OCI-LY7 (cell line): ENCODE measurements around the gene CDKAL1. TPM values are rescaled to one million over a fixed set of nuclear protein-coding genes. Genes with fewer than 3 reads are reported as not detected.

Source experiments
- BruUV-seq: library from RNA; stranded (reverse); fragments of 400-500 nt; replicated peaks from 2 replicates; lab custom pipeline; 2021; lab: Mats Ljungman, UMichigan
- CTCF ChIA-PET: fragments of 300-600 bp; sonication (Branson Sonifier 250); formaldehyde crosslinking; loops from one replicate; lab custom pipeline; 2022; ENCODE audit warnings: antibody characterized with exemption; ENCODE audit not compliant: unreplicated experiment; lab: Charles Lee
- POLR2A ChIA-PET: fragments of 300-600 bp; sonication (Branson Sonifier 250); formaldehyde crosslinking; loops from one replicate; lab custom pipeline; 2022; ENCODE audit warnings: antibody characterized with exemption; lab: Charles Lee
- DNase-seq: peaks from one replicate; pipeline ENCODE4 v3.0.0-alpha.2; 2015; ENCODE audit warnings: low spot score
- H2AFZ ChIP-seq: fragments of 200-600 bp; sonication (generic), shearing (Covaris generic); 2 replicates; pipeline ENCODE4 v1.6.1; 2014; ENCODE audit warnings: mild to moderate bottlenecking, antibody characterized with exemption, low read length, moderate library complexity
- H3K27ac ChIP-seq: fragments of 200-600 bp; sonication (generic); 2 replicates; pipeline ENCODE4 v1.5.1; 2014; ENCODE audit warnings: mixed run types, low read depth, mild to moderate bottlenecking, moderate library complexity, low read length, inconsistent platforms; ENCODE audit not compliant: poor library complexity, severe bottlenecking
- H3K36me3 ChIP-seq: fragments of 200-600 bp; sonication (generic); 2 replicates; pipeline ENCODE4 v1.6.1; 2014; ENCODE audit warnings: mild to moderate bottlenecking, antibody characterized with exemption, low read length, moderate library complexity, mixed read lengths; ENCODE audit not compliant: insufficient read depth
- H3K4me1 ChIP-seq: fragments of 200-600 bp; sonication (generic); 2 replicates; pipeline ENCODE4 v1.5.1; 2014; ENCODE audit warnings: mild to moderate bottlenecking, low read length; ENCODE audit not compliant: insufficient read depth, poor library complexity, severe bottlenecking
- H3K4me2 ChIP-seq: fragments of 200-600 bp; sonication (generic); 2 replicates; pipeline ENCODE4 v1.6.1; 2014; ENCODE audit warnings: mild to moderate bottlenecking, low read length
- H3K4me3 ChIP-seq: fragments of 200-600 bp; sonication (generic); 2 replicates; pipeline ENCODE4 v1.5.1; 2014; ENCODE audit warnings: mild to moderate bottlenecking, low read depth, low read length; ENCODE audit not compliant: poor library complexity, severe bottlenecking
- H3K79me2 ChIP-seq: fragments of 200-600 bp; sonication (generic); 2 replicates; pipeline ENCODE4 v1.6.1; 2016; ENCODE audit warnings: low read depth, mild to moderate bottlenecking, low read length, moderate library complexity, mixed read lengths; ENCODE audit not compliant: insufficient read depth
- H3K9me2 ChIP-seq: fragments of 200-600 bp; sonication (generic); 2 replicates; pipeline ENCODE4 v1.6.1; 2016; ENCODE audit warnings: mild to moderate bottlenecking, low read length, mixed read lengths; ENCODE audit not compliant: insufficient read depth
- H3K9me3 ChIP-seq: fragments of 200-600 bp; sonication (generic); 2 replicates; pipeline ENCODE4 v1.6.1; 2014; ENCODE audit warnings: mild to moderate bottlenecking, mixed run types, low read length, mixed read lengths
- H4K20me1 ChIP-seq: fragments of 200-600 bp; sonication (generic); 2 replicates; pipeline ENCODE4 v1.6.1; 2014; ENCODE audit warnings: mild to moderate bottlenecking, antibody characterized with exemption, low read length, moderate library complexity, mixed read lengths; ENCODE audit not compliant: insufficient read depth
- EZH2phosphoT487 ChIP-seq: fragments of 200-600 bp; sonication (generic); IDR thresholded peaks from 2 replicates; pipeline ENCODE4 v1.6.1; 2018; ENCODE audit warnings: low read depth, borderline replicate concordance, mild to moderate bottlenecking, mixed run types, antibody characterized with exemption, low read length, moderate library complexity, mixed read lengths
- intact Hi-C: fragments of 100-400 bp; cut with micrococcal nuclease; formaldehyde crosslinking; loops from one replicate; pipeline ENCODE4 v1.10.0; 2022; ENCODE audit not compliant: unreplicated experiment
- total RNA-seq, 2 experiments: library from RNA; depleted of rRNA in 1 of 2; stranded (reverse); fragments of >200 nt in 1 of 2; shearing (Covaris generic) in 1 of 2; gene quantifications; 2 replicates each; pipeline ENCODE4 v1.2.3, GENCODE V29; 2014 to 2022
- TF ChIP-seq, protein P1 (sequence below): fragments of 200-600 bp; sonication (generic); conservative IDR thresholded peaks from 2 replicates; pipeline ENCODE4 v1.5.1; 2014; ENCODE audit warnings: mild to moderate bottlenecking, antibody characterized with exemption, low read length, moderate library complexity, mixed read lengths

Gene CDKAL1
- total RNA-seq, 2 experiments from 2014 or later: 19.9 to 21.1 TPM

DNA sequence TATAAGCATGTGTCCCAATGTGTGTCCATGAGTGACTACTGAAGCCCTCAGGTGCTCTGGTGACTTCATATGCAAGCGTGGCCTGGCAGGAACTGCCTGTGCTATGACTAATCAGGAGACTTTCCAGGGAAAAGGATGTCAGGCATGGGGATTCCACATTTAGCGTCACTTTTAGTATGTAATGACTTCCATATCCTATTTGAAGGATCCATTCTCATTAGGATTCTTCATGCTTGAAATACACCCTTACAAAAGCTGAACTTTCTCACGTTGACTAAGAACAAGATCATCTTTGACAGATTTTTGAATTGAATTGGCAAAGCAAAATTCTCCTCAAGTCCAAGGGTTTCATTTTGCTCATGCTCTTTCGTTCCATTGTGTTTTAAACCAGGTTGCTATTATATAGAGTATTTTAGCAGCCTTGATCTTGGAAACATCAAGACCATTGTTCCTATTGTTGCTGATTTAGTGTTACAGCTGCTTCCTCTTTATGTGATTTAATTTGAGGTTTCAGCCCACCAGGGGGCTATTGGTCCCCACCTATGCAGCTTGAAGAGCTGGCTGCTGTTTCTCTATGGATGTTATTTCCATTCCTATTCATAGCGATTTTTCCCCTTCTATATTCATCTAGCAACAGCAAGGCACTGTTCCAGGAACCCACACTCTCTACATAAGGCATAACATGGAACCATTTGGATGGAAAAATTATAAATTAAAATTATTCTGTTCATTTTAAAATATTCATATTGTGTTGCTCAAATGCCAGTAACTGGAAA is 418.6 kb downstream of the CDKAL1 start:
- Histone ChIP-seq H2AFZ (no peak overlapping the region), H3K4me2 (no peak overlapping the region), H3K9me2 (no peaks in the 10 kb centered on the region), H3K27ac (no peak overlapping the region), H3K9me3 (no peaks in the 10 kb centered on the region), H3K4me3 (no peak overlapping the region), H3K79me2 (no peaks in the 10 kb centered on the region), H3K4me1 (no peaks in the 10 kb centered on the region), H3K36me3 (no peaks in the 10 kb centered on the region), H4K20me1 (no peaks in the 10 kb centered on the region)
- BruUV-seq: no TSS peak
- TF ChIP-seq EZH2phosphoT487: no peak
- TF ChIP-seq, protein P1, sequence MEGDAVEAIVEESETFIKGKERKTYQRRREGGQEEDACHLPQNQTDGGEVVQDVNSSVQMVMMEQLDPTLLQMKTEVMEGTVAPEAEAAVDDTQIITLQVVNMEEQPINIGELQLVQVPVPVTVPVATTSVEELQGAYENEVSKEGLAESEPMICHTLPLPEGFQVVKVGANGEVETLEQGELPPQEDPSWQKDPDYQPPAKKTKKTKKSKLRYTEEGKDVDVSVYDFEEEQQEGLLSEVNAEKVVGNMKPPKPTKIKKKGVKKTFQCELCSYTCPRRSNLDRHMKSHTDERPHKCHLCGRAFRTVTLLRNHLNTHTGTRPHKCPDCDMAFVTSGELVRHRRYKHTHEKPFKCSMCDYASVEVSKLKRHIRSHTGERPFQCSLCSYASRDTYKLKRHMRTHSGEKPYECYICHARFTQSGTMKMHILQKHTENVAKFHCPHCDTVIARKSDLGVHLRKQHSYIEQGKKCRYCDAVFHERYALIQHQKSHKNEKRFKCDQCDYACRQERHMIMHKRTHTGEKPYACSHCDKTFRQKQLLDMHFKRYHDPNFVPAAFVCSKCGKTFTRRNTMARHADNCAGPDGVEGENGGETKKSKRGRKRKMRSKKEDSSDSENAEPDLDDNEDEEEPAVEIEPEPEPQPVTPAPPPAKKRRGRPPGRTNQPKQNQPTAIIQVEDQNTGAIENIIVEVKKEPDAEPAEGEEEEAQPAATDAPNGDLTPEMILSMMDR: no peak
- no peak for DNase-seq
- intact Hi-C loops: no loop called here
- ChIA-PET POLR2A (interaction anchor here (0.5 kb wide), 2 partner anchors 105 to 497 kb away, joined by 3 to 4 read pairs; no protein-coding TSS in a partner anchor), CTCF (no interaction called here)

DNA sequence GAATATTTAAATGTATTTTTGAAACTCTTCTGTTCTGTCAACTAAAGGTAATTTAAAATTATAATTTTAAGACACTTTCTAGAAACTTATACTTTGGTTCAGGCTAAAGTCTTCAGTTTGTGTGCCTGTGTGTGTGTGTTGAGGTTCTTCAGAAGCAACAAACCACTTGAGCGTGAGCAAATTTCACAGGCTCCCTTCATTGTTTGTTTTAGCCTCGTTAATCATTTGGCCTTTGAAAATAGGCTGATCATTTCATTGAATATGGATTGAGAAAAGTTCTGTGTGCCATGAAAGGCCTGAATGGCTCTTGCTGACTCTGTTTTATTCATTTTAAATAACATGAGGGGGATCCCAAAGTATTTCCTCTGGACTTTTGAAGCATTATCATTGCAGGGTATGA is 420.1 kb downstream of the CDKAL1 start:
- no peak overlapping the region for H2AFZ ChIP-seq
- DNase-seq: no peak
- no peak overlapping the region for H3K4me2 ChIP-seq
- ChIA-PET POLR2A (interaction anchor here (0.7 kb wide), 1 partner anchor 8 kb away, joined by 4 read pairs; no protein-coding TSS in a partner anchor), CTCF (no interaction called here)
- no peaks in the 10 kb centered on the region for H3K9me3 ChIP-seq
- H4K20me1 ChIP-seq: no peaks in the 10 kb centered on the region
- H3K4me3 ChIP-seq: no peak overlapping the region
- no peaks in the 10 kb centered on the region for H3K79me2 ChIP-seq
- H3K36me3 ChIP-seq: no peaks in the 10 kb centered on the region
- no peaks in the 10 kb centered on the region for H3K4me1 ChIP-seq
- intact Hi-C loops: no loop called here
- TF ChIP-seq, protein P1: no peak
- no peak for TF ChIP-seq EZH2phosphoT487
- no peak overlapping the region for H3K27ac ChIP-seq
- BruUV-seq: no TSS peak
- no peaks in the 10 kb centered on the region for H3K9me2 ChIP-seq

DNA sequence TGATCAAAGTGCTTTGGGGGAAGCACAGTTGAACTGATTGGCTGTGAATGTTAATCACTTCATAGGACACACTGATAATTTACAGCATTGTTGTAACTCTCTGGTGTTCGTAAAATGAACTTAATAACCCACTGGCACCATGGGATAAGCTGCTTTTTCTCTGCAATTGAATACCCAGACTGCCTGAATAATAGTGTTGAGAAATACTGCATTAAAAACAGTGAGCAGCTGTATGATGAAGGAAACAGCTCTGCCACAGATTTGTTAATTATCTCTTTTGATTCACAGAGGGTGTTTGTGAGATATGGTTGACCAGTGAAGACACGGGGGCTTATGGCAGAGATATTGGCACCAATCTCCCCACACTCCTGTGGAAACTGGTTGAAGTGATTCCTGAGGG is 420.9 kb downstream of the CDKAL1 start:
- no peak overlapping the region for H3K27ac ChIP-seq
- TF ChIP-seq EZH2phosphoT487: no peak
- TF ChIP-seq, protein P1: no peak
- no peaks in the 10 kb centered on the region for H3K9me2 ChIP-seq
- H2AFZ ChIP-seq: no peak overlapping the region
- intact Hi-C loops: no loop called here
- no peaks in the 10 kb centered on the region for H3K79me2 ChIP-seq
- no TSS peak for BruUV-seq
- DNase-seq: no peak
- H4K20me1 ChIP-seq: no peaks in the 10 kb centered on the region
- H3K4me1 ChIP-seq: no peaks in the 10 kb centered on the region
- H3K36me3 ChIP-seq: no peaks in the 10 kb centered on the region
- no peak overlapping the region for H3K4me3 ChIP-seq
- CTCF ChIA-PET: no interaction called here
- POLR2A ChIA-PET: no interaction called here
- H3K9me3 ChIP-seq: no peaks in the 10 kb centered on the region
- H3K4me2 ChIP-seq: no peak overlapping the region
